Activated CD4-positive, alpha-beta T cell treated with anti-CD3 and anti-CD28 coated beads, Interleukin-2, amount 50 U/mL, for 24 hours (primary cell): ENCODE data around the gene PRC1.

Experiments used
- DNase-seq, 2 donors: peaks; one replicate each; pipeline ENCODE4 v3.0.0-alpha.2; 2020; ENCODE audit warnings: low read depth in 1 of 2, low spot score in 1 of 2

PRC1 gene

DNA sequence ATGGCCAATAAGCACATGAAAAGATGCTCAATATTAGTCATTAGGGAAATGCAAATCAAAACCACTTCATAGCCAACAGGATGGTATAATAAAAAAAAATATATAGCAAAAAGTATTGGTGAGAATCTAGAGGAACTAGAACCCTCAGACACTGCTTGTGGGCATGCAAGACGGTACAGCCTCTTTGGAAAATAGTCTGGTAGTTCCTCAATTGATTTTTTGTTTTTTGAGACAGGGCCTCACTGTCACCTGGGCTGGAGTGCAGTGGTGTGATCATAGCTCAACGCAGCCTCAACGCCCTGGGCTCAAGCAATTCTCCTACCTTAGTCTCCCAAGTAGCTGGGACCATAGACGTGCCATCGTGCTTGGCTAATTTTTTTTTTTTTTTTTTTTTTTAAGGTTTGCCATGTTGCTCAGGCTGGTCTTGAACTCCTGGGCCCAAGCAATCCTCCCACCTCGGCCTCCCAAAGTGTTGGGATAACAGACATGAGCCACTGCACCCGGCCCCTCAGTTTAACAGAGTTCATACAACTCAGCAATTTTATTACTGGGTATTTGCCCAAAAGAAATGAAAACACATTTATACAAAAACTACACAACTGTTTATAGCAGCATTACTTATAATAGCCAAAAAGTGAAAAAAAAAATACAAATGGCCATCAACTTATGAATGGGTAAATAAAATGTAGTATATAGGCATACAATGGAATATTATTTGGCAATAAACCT is 5.1 kb downstream of the PRC1 start:
- no peak for DNase-seq

DNA sequence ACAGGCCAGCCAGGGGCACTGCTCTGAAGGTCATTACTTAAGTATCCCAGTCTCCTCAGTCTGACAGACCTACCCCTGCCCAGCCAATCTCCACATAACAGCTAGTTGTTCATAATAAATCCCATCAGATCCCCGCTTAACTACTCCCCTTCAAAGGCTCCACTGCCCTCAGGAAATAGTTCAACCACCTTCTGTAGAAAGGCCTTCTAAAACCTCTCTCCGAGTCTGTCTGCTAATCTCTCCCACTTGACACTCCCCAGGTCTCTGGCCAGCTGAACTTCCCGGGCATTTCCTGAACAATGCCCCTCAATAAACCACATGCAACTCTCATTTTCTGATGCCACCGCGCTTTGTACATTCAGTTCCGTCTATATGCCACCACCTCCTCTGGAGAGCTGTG is 6.0 kb downstream of the PRC1 start:
- no peak for DNase-seq

DNA sequence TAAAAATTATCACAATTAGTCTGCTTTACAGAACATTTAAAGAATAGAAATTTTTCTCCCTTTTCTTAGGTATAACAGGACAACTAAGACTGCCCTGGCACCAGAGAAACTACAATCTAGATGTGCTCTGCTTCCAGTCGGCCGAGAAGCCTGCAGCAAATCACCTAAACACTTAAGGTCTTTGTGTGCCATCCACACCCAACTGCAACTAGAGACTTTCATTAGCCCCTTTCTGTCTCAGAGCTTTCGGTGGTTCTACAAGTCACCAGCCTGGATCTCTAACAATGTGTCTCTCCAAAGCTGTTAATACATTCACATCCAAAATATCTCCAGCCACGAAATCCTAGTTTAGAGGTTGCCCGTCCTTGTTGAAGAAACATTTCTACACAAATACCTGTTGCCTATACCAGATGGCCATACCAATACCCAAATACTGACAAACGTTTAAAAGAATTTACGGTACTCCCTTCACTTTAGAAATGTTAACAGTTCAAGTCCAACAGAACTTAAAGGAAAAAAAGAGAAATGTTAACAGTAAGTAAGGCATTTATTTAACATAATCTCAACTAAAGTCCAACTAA is 6.7 kb downstream of the PRC1 start:
- DNase-seq: no peak

DNA sequence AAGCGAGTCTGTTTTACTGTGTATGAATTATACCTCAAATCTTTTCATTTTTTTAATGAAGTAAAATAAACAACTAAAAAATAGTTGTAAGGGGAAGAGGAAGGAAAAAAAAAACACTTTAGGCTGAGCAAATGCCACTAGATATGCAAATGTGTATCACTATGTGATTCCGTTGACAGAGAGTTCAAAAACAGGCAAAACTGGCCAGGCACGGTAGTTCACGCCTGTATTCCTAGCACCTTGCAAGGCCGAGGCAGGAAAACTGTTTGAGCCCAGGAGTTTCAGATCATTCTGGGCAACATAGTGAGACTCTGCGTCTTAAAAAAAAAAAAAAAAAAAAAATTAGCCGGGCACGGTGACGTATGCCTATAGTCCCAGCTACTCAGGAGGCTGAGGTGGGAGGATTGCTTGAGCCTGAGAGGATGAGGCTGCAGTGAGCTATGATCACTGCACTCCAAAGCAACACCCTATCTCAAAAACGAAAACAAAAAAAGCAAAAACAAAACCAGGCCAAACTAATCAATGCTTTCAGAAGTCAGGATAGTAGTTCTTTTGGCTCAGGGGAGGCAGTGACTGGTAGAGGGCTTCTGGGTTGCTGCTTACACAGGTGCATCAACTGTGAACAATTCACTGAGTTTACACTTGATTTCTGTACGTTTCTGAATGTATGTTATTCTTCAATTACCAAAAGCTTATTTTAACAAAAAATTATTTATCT is 7.4 kb downstream of the PRC1 start:
- no peak for DNase-seq

DNA sequence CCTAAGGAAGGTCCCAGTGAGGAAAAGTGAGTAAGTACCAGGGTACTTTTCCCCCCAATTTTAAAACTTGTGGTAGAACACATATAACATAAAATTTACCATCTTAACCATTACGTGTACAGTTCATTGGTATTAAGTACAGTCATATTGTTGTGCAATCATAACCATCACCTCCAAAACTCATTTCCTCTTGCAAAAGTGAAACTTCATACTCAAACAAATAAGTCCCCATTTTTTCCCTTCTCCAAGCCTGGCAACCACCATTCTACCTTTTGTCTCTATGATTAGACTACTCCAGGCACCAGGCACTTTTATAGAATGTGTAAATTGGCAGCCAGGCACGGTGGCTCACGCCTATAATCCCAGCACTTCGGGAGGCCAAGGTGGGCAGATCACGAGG is 12.2 kb downstream of the PRC1 start:
- DNase-seq: no peak

DNA sequence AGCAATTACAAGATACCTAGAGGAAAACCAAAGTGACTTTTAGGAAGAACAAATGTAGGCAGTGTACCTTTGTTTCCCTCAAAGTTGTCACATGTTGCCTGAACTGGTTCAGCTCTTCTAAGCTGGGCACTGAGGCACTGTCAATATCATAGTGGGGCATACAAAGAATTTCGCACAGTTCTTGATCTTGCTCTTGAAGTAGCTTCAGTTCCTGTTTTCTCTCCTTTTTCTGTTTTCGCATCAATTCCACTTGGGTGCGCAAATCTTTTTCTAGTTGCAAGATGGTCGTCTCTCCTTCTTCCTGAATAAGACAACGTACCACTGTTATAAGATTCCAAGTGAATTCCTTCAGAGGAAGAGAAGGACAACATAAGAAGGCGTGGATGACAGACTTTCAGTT is 12.7 kb downstream of the PRC1 start:
- no peak for DNase-seq

DNA sequence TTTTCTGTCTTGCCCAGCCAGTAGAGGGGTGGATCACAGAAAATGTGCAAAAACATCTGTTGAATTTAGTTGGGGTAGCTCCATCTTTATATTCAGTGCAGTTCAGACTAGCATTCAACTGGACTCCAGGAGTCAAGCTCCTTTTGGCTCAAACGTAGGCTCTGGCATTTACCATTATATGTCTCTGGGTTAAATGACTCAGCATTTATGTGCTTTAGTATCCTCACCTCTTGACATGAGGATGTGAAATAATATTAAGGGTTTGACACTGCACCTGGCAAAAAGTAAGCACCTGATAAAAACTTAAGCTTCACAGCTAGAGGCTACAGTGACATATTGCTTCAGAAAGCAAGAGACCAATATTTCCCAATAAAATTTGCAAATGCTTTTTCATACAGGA is 14.8 kb downstream of the PRC1 start:
- DNase-seq: no peak

DNA sequence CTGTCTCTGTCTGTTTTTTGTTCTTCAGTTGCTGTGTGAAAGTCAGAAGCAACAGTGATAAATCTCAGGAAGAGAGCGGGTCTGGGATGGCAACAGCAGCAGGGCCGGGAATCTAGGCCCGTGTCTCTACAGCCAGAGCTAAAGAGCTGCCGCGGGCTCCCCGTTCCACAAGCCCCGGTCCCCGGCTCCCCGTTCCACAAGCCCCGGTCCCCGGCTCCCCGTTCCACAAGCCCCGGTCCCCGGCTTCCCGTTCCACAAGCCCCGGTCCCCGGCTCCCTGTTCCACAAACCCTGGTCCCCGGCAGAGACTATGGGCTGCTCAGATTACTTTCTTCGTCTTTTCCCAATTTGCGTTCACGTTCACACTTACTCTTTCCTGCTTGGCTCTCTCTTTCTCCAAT is 20.1 kb downstream of the PRC1 start:
- DNase-seq: no peak

DNA sequence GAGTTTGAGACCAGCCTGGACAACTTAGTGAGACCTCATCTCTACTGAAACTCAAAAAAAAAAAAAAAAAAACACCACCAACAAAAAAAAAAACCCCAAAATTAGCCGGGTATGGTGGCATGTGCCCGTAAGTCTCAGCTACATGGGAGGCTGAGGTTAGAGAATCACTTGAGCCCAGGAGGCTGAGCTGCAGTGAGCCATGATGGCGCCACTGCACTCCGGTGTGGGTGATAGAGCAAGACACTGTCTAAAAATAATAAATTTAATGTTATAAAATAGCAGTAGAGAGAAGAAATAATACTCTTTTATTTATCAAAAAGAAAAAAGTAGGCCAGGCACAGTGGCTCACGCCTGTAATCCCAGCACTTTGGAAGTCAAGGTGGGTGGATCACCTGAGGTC is 22.2 kb downstream of the PRC1 start:
- no peak for DNase-seq

DNA sequence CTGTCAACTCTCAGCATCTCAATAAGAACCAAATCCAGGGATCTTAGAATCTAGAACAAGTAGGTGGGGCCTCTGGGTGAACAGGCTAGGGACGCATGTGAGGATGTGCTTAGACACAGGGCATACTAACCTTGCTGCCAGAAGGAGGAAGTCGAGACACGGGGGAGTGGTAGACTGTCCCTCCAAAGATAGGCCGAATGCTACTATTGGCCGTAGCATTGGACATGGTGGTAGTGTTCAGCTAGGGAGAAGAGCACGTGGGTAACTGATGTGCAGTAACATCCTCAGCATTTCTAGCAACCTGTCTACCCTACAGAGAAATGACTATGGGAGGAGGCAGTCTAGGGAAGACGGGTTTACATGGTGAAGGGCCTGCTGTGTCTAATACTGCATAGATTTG is 24.1 kb downstream of the PRC1 start:
- DNase-seq: no peak

DNA sequence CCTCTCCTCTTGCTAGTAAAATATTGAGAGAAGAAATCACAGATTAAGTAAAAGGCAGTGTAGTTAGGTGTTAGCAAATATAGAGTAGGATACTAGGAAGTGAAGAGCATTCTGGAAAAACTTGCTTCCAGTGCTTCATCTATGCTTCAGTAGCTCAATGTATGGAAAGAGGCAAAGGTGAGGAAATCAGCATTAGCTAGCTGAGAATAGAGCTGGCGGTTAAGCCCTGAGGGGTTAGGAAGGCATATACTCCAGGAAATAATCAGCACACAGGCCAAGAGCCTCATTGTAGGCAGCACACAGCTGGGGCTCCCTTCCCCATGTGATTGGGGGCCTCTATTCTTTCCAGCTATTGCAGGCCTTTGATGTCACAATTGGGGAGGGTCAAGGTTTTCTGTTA is 25.9 kb downstream of the PRC1 start:
- no peak for DNase-seq

DNA sequence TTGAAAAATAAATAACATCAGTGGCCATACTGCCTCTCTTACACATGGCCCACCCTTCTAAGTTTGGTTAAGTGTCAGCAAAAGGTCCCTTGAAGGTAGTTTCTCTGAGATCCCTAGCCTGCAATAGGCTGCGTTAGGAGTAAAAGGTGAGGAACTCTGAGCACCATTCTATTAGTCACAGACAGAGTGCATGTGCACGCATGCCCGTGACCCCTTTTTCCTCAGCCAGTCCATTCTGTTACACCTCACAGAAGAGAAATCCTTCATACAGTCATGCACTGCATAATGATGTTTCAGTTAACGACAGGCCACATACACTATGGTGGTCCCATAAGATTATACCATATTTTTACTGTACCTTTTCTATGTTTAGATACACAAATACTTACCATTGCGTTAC is 27.1 kb downstream of the PRC1 start:
- no peak for DNase-seq

DNA sequence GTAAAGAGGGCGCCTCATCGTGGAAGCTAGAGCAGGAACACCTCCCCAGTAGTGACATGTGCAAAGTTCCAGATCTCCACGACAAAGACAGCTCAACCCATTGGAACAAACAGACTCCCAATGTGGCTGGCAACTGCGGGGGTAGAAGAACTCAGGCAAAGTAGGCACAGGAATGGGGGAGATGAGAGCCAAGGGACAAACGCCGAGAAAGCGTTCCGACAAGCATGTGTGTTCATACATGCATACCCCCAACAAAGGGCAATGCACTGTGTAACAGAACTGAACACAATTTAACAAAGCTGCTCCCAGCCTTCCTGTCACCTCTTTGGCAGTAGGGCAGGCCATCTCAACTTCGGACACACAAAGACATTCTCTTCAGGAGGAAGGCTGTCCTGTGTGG is 28.1 kb downstream of the PRC1 start:
- DNase-seq: no peak

DNA sequence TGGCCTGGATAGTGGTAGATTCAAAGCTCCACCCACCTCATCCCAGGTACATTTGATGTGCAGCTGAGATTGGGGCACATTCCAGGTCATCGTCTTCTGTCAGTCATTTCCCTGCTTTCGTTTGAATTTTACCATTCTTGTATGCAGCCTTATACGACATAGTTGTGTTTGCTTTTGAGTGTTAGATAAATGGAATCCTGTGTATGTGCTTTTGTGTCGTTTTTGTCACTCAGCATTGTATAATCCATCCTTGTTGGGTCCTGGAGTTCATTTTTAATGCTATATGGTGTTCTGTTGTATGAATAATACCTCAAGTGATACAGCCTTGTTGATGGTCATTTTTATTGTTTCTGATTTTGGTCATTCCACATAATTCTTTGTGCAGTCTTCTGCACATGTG is 32.3 kb downstream of the PRC1 start:
- DNase-seq: no peak

DNA sequence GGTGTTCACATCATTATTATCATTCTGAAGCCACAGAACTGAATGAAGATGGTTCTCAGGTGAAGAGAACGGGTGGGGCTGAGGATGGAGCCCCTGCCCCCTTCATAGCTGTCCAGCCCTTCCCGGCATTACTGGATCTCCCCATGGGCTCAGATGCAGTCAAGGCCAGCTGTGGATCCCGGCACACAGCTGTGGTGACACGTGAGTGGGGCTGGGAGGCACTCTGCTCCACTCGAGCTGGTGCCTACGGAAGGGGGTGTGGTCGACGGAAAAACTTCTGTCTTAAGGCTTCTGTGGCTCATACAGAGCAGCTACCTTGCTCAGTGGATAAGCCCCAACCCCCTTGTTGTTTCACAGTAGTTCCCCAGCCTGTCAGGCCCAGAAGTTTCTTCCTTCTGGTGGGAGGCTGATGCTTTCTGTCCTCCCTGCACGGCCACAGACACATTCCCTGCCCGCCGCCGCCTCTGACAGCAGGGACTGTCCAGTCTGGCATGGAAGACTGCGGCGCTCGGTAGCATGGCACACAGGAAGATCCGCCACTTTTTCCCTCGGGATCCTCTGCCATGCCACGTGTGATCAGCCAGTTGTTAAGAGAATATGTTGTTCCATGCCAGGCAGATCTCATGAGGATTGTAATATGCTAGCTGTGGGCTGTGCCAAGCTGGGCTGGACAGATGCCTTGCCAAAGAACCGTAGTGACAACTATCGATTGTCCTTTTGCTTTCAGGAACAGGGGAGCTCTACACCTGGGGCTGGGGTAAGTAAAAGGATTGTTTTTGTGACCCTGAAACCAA is 33.8 kb downstream of the PRC1 start:
- DNase-seq: no peak

DNA sequence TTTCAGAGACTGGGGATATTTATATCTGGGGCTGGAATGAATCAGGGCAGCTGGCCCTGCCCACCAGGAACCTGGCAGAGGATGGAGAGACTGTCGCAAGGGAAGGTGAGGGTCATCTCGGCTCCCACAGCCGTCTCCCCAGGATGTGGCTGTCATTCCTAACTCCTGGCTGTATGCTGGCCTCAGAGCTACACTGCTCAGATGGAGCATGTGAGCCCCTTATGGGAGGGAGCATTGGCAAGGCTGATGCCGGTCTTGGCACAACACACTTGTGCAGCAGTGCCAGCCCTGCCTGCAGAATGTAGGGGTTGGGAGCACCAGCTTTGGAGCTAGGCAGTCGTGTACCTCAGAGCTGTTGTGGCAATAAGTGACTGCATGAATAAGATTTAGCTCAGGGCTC is 34.4 kb downstream of the PRC1 start:
- no peak for DNase-seq

DNA sequence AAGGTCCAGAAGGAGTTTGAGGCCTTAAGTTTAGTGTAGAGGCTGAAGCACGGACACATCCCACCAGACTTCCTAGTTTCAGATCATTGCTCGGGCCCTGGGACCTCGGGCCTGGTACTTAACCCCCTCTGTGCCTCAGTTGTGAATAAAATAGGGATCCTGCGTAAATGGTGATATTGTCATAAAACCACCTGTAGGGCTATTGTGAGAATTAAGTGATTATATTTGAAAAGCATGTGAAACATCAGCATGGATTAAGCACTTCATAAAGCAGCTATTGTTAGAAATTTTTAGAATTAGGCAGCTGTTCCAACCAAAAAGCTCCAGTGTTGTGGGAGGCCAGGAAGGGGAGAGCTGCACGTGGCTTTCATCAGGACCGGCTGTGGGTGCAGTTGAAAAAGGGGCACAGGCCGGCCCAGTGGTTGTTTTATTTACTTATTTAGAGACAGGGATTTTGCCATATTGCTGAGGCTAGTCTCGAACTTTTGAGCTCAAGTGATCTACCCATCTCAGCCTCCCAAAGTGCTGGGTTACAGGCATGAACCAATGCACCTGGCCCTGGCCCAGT is 35.2 kb downstream of the PRC1 start:
- no peak for DNase-seq

DNA sequence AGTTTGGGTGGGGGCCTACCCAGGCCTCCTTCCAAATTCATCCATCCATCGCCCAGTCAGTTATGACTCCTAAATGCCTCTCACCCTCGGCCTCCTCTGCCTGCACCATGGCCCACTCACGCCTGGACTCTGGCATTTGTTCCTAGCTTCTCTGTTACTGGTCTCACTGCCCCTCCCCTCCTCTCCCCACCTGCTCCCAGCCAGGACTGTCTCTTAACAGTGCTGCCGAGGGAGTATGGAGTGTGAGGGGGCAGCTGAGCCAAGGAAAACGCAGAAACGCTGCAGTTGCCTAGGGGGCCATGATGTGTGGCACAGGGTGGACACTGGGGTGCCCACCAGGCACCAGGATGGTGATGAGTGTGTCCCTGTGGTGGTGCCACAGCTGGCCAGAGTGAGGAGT is 36.5 kb downstream of the PRC1 start:
- no peak for DNase-seq

DNA sequence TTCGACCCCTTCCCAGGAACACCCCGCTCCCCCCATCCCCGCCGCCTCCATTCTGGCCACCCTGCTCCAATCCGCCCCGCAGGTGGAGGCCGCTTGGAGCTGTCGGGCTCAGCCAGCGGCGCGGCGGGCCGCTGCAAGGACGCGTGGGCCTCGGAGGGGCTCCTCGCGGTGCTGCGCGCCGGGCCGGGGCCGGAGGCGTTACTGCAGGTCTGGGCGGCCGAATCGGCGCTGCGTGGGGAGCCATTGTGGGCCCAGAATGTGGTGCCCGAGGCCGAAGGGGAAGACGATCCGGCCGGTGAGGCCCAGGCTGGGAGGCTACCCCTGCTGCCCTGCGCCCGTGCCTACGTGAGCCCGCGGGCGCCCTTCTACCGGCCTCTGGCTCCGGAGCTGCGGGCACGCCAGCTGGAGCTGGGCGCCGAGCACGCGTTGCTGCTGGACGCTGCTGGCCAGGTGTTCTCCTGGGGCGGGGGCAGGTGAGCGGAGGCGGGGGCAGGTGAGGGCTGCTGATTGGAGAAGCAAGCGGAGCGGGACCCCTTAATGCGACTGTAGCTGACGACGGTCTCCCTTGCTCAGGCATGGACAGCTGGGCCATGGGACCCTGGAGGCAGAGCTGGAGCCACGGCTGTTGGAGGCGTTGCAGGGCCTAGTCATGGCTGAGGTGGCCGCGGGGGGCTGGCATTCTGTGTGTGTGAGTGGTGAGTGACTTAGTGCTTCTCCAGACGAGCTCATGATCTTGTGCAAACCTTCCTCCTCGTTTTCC is 37.1 kb downstream of the PRC1 start:
- no peak for DNase-seq

DNA sequence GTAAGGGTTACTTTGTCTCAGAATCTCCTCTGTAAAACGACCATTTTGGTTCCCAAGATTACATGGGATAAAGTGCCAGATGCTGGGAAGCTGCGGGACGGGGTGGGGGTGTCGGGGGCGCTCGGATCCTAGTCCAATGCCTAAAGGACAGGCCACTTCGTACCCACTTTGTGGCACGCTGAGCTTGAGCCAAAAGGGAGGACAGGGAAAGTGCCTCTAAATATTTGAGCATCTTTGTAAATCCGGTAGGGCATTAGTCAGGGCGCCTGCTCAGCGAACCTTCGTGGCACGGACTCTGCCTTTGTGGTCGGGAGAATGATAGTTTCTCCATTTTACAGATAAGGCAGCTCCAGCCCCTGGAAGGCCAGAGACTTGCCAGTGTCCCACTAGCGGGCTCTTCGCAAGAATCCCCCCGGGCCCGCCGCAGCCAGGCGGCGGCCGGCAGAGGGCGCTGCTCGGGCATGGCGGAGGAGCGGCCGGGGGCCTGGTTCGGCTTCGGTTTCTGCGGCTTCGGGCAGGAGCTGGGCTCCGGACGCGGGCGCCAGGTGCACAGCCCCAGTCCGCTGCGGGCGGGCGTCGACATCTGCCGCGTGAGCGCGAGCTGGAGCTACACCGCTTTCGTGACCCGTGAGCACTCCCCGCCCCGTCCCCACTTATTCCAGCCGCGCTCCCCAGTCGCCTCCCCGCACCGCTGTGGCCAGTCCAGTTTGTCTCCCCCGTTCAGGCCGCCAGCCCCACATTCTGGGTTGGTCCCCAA is 37.9 kb downstream of the PRC1 start:
- DNase-seq: peak in 1 of 2 donors; percentile 49
